Endothelial cell (in vitro differentiated cells): Measurements from ENCODE around the gene PRKAR2B. TPM values are rescaled to one million over a fixed set of nuclear protein-coding genes. Genes with fewer than 3 reads are reported as not detected.

Experiments
- DNase-seq: peaks from one replicate; pipeline ENCODE4 v3.0.0; 2021; ENCODE audit warnings: low spot score
- H3K27ac Mint-ChIP-seq: one replicate; pipeline ENCODE4 v1.8.0; 2021; ENCODE audit warnings: mixed read lengths, inconsistent platforms; ENCODE audit not compliant: unreplicated experiment
- H3K27me3 Mint-ChIP-seq: one replicate; pipeline ENCODE4 v1.8.0; 2021; ENCODE audit warnings: mild to moderate bottlenecking, moderate library complexity, mixed read lengths, inconsistent platforms; ENCODE audit not compliant: unreplicated experiment
- H3K36me3 Mint-ChIP-seq: one replicate; pipeline ENCODE4 v1.8.0; 2021; ENCODE audit warnings: mild to moderate bottlenecking, low read depth, mixed read lengths, inconsistent platforms; ENCODE audit not compliant: unreplicated experiment
- H3K4me1 Mint-ChIP-seq: one replicate; pipeline ENCODE4 v1.8.0; 2021; ENCODE audit warnings: mild to moderate bottlenecking, mixed read lengths, inconsistent platforms; ENCODE audit not compliant: unreplicated experiment
- H3K4me3 Mint-ChIP-seq: one replicate; pipeline ENCODE4 v1.8.0; 2021; ENCODE audit warnings: mild to moderate bottlenecking, mixed read lengths, inconsistent platforms; ENCODE audit not compliant: unreplicated experiment
- H3K9me3 Mint-ChIP-seq: one replicate; pipeline ENCODE4 v1.8.0; 2021; ENCODE audit warnings: mixed read lengths, inconsistent platforms; ENCODE audit not compliant: unreplicated experiment
- total RNA-seq: library from RNA; stranded (reverse); fragmentation: NEBNext Ultra II Directional; extraction: Animal tissue kit (Norgen Biotek cat#: 25700); gene quantifications from one replicate; pipeline ENCODE4 v1.2.1, GENCODE V29; 2021; ENCODE audit not compliant: unreplicated experiment
- TF ChIP-seq, protein P1 (sequence below): fragments of 200-600 bp; sonication (generic); IDR thresholded peaks from one replicate; pipeline ENCODE4 v1.5.0; 2021; ENCODE audit warnings: antibody characterized with exemption; ENCODE audit not compliant: unreplicated experiment

The PRKAR2B gene
- total RNA-seq, 1 donor from 2014 or later, result 28.4 TPM

DNA sequence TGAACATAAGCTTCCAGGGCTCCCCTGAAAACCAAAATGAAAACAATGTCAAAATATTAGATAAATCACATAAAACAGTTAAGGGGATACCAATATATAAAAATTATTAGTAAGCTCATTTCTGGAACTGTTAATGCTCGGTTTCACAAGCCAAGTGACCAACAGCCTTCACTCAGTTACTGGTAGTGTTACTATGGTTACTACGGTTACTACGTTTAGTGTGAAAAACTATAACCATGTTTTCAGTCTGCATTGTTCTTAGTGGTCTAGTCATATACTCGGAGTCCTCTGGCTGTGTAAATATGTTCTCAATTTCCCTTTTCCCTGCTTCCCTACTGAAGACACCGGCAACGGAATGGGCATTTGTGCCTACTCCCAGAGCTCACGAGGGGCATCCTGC is 159.1 kb downstream of the PRKAR2B start:
- TF ChIP-seq, protein P1, sequence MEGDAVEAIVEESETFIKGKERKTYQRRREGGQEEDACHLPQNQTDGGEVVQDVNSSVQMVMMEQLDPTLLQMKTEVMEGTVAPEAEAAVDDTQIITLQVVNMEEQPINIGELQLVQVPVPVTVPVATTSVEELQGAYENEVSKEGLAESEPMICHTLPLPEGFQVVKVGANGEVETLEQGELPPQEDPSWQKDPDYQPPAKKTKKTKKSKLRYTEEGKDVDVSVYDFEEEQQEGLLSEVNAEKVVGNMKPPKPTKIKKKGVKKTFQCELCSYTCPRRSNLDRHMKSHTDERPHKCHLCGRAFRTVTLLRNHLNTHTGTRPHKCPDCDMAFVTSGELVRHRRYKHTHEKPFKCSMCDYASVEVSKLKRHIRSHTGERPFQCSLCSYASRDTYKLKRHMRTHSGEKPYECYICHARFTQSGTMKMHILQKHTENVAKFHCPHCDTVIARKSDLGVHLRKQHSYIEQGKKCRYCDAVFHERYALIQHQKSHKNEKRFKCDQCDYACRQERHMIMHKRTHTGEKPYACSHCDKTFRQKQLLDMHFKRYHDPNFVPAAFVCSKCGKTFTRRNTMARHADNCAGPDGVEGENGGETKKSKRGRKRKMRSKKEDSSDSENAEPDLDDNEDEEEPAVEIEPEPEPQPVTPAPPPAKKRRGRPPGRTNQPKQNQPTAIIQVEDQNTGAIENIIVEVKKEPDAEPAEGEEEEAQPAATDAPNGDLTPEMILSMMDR, result no peak
- H3K4me1 Mint-ChIP-seq, result no peaks in the 10 kb centered on the region
- peaks cover 2% of the 10 kb centered on the region for H3K27me3 Mint-ChIP-seq
- no peak overlapping the region for H3K4me3 Mint-ChIP-seq
- peaks cover 14% of the 10 kb centered on the region for H3K36me3 Mint-ChIP-seq
- DNase-seq, result no peak
- H3K9me3 Mint-ChIP-seq, result no peaks in the 10 kb centered on the region
- peak overlapping the region; percentile 61 for H3K27ac Mint-ChIP-seq

DNA sequence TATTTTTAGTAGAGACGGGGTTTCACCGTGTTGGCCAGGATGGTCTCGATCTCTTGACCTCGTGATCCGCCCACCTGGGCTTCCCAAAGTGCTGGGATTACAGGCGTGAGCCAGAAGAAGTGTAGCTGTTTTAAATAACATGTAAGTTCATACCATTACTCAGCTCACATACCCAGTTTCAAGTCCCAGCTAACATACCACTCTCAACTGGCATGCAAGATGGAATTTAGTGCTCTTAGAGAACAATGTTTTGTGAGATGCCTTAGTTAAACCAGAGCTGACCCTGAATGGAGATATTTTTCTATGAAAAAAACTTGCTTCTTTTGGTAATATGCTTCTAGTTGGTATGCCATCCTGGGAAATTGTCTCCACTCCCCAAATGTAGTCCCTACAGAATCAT is 161.6 kb downstream of the PRKAR2B start:
- DNase-seq, result no peak
- H3K9me3 Mint-ChIP-seq, result no peaks in the 10 kb centered on the region
- no peak overlapping the region for H3K27ac Mint-ChIP-seq
- TF ChIP-seq, protein P1, result no peak
- H3K27me3 Mint-ChIP-seq, result peaks cover 2% of the 10 kb centered on the region
- no peak overlapping the region for H3K4me3 Mint-ChIP-seq
- no peaks in the 10 kb centered on the region for H3K4me1 Mint-ChIP-seq
- peaks cover 27% of the 10 kb centered on the region for H3K36me3 Mint-ChIP-seq

DNA sequence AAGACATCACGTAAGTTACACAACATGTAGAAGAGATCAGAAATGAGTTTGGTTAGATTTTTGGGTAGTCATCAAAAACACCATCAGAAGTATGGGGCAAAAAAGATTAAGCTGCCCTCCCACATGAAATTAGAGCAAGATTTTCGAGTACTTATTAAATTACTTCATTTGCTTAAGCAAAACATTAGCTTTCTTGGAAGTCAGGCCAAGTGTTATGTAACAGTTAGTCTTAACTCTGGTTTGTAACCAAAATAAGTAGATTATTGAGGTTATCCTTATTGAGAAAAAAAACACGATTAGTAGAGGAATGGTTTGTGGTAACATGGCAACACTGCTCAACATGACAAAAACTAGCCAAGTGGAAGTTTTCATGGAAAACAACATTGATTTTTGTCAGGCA is 162.2 kb downstream of the PRKAR2B start:
- Mint-ChIP-seq H3K27me3 (peaks cover 2% of the 10 kb centered on the region), H3K4me3 (no peak overlapping the region), H3K36me3 (peaks cover 27% of the 10 kb centered on the region), H3K27ac (no peak overlapping the region), H3K9me3 (no peaks in the 10 kb centered on the region), H3K4me1 (no peaks in the 10 kb centered on the region)
- TF ChIP-seq, protein P1, result no peak
- no peak for DNase-seq

DNA sequence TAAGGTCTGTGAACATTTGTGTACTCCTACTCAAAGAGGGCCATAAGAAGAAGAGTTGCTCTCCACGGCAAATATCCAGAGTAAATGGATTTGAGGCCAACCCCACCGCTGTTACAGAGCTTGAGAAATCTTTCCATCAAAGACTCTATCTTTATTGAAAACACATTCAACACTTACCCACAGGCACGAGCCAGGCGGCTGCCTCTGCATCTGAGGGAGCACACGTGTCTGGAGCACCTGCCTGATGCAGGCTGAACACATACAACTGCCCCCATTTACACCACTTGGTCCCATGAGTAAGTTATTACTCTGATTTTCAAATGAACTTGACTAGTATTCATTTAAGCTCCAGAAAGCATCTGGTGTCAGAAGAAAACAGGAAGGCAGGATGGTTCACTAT is 163.0 kb downstream of the PRKAR2B start:
- H3K4me3 Mint-ChIP-seq, result no peak overlapping the region
- H3K4me1 Mint-ChIP-seq, result no peaks in the 10 kb centered on the region
- DNase-seq, result no peak
- no peak overlapping the region for H3K27ac Mint-ChIP-seq
- TF ChIP-seq, protein P1, result no peak
- H3K9me3 Mint-ChIP-seq, result no peaks in the 10 kb centered on the region
- peaks cover 2% of the 10 kb centered on the region for H3K27me3 Mint-ChIP-seq
- peaks cover 22% of the 10 kb centered on the region for H3K36me3 Mint-ChIP-seq

DNA sequence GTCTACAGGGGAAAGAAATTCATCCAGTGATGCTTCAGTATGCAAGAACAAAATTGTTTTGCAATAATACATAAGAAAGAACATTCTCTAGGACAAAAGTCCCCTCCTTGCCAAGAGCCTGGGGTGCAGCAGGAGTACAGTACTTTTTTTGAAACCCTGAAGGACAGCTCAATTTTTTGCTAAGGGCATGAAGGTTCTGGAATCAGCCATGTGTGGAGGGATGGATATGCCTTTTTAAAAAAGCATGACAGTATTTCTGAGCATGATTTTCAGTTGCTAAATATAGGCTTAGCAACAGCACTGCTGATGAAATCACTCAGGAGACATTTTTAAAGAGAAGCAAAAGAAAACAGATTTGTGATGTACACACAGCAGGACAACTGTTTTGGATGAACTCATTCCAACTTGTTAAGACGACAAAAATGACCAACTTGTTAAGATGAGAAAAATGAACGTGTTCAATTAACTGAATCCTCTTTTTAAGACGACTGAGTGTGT is 163.6 kb downstream of the PRKAR2B start:
- Mint-ChIP-seq H3K36me3 (peaks cover 22% of the 10 kb centered on the region), H3K27me3 (peaks cover 2% of the 10 kb centered on the region), H3K27ac (no peak overlapping the region), H3K4me3 (no peak overlapping the region), H3K4me1 (no peaks in the 10 kb centered on the region), H3K9me3 (no peaks in the 10 kb centered on the region)
- no peak for DNase-seq
- TF ChIP-seq, protein P1, result no peak
